GM23338 (cell line): ENCODE results near the gene ZEB1. TPM values are rescaled to one million over a fixed set of nuclear protein-coding genes. Genes with fewer than 3 reads are reported as not detected.

Experiments used
- ATAC-seq: fragments of 200-7000 bp; cut with Tn5 transposase; 3 replicates; pipeline ENCODE4 v1.9.1; 2020
- DNase-seq: peaks from one replicate; pipeline ENCODE4 v3.0.0-alpha.2; 2015; ENCODE audit warnings: low spot score
- H2AFZ ChIP-seq: fragments of 200-600 bp; sonication (generic); 2 replicates; pipeline ENCODE4 v1.8.0; 2016; ENCODE audit warnings: antibody characterized with exemption, mild to moderate bottlenecking, moderate library complexity
- H3F3A ChIP-seq: fragments of 200-600 bp; sonication (generic); replicated peaks from 2 replicates; pipeline ENCODE4 v1.8.0; 2017; ENCODE audit warnings: antibody characterized with exemption, mixed run types, low read depth
- H3K27ac ChIP-seq: fragments of 200-600 bp; sonication (generic); 2 replicates; pipeline ENCODE4 v1.6.1; 2016; ENCODE audit warnings: low read depth
- H3K27me3 ChIP-seq: fragments of 200-600 bp; sonication (generic); 2 replicates; pipeline ENCODE4 v1.8.0; 2016; ENCODE audit warnings: mild to moderate bottlenecking, mixed run types, moderate library complexity; ENCODE audit not compliant: insufficient read depth
- H3K36me3 ChIP-seq: fragments of 200-600 bp; sonication (generic); 2 replicates; pipeline ENCODE4 v1.8.0; 2016; ENCODE audit warnings: mild to moderate bottlenecking; ENCODE audit not compliant: insufficient read depth
- H3K4me1 ChIP-seq: fragments of 200-600 bp; sonication (generic); 2 replicates; pipeline ENCODE4 v1.8.0; 2016; ENCODE audit warnings: mild to moderate bottlenecking, moderate library complexity; ENCODE audit not compliant: insufficient read depth
- H3K4me2 ChIP-seq: fragments of 200-600 bp; sonication (generic); 2 replicates; pipeline ENCODE4 v1.7.1; 2017; ENCODE audit warnings: mixed run types
- H3K4me3 ChIP-seq: fragments of 200-600 bp; sonication (generic); 2 replicates; pipeline ENCODE4 v1.6.1; 2016; ENCODE audit warnings: mixed run types
- H3K79me2 ChIP-seq: fragments of 200-600 bp; sonication (generic); replicated peaks from 2 replicates; pipeline ENCODE4 v1.8.0; 2017; ENCODE audit warnings: mild to moderate bottlenecking; ENCODE audit not compliant: insufficient read depth
- H3K9me2 ChIP-seq: fragments of 200-600 bp; sonication (generic); 2 replicates; pipeline ENCODE4 v1.8.0; 2017; ENCODE audit not compliant: insufficient read depth
- H4K20me1 ChIP-seq: fragments of 200-600 bp; sonication (generic); replicated peaks from 2 replicates; pipeline ENCODE4 v1.8.0; 2017; ENCODE audit warnings: mild to moderate bottlenecking; ENCODE audit not compliant: insufficient read depth
- H3K27ac Mint-ChIP-seq: 2 replicates; pipeline ENCODE4 v1.8.0; 2020; ENCODE audit warnings: inconsistent platforms, mild to moderate bottlenecking, moderate library complexity, mixed read lengths
- H3K27me3 Mint-ChIP-seq: 3 replicates; pipeline ENCODE4 v1.8.0; 2022; ENCODE audit warnings: low read depth, mild to moderate bottlenecking, moderate library complexity, mixed read lengths, inconsistent platforms; ENCODE audit not compliant: insufficient read depth, poor library complexity
- H3K36me3 Mint-ChIP-seq: 3 replicates; pipeline ENCODE4 v1.8.0; 2021; ENCODE audit warnings: low read depth, mild to moderate bottlenecking, inconsistent platforms, moderate library complexity, mixed read lengths
- H3K4me1 Mint-ChIP-seq: 3 replicates; pipeline ENCODE4 v1.8.0; 2020; ENCODE audit warnings: mild to moderate bottlenecking, inconsistent platforms, mixed read lengths
- H3K4me3 Mint-ChIP-seq: 3 replicates; pipeline ENCODE4 v1.8.0; 2021; ENCODE audit warnings: moderate library complexity, mild to moderate bottlenecking, inconsistent platforms, mixed read lengths
- H3K9me3 Mint-ChIP-seq: 3 replicates; pipeline ENCODE4 v1.8.0; 2020; ENCODE audit warnings: moderate library complexity, mild to moderate bottlenecking, inconsistent platforms, mixed read lengths
- CREB1 ChIP-seq: fragments of 250-450 bp; sonication (Bioruptor Pico); IDR thresholded peaks from 2 replicates; pipeline ENCODE4 v1.5.0; 2020; ENCODE audit warnings: low read depth, mild to moderate bottlenecking, moderate library complexity
- EZH2 ChIP-seq: fragments of 200-600 bp; sonication (generic); IDR thresholded peaks from one replicate; pipeline ENCODE4 v1.8.0; 2017; ENCODE audit warnings: antibody characterized with exemption, mild to moderate bottlenecking, low read depth; ENCODE audit not compliant: unreplicated experiment
- NANOG ChIP-seq: IDR thresholded peaks from 2 replicates; pipeline ENCODE4 v1.6.1; 2016; ENCODE audit warnings: antibody characterized with exemption, borderline replicate concordance
- POLR2AphosphoS5 ChIP-seq: IDR thresholded peaks from 2 replicates; pipeline ENCODE4 v1.6.1; 2016; ENCODE audit warnings: antibody characterized with exemption, low read depth
- STAT1 ChIP-seq: IDR thresholded peaks from one replicate; pipeline ENCODE4 v1.6.1; 2016; ENCODE audit warnings: antibody characterized with exemption; ENCODE audit not compliant: unreplicated experiment
- ZNF114 ChIP-seq: fragments of 250-450 bp; sonication (Bioruptor Pico); IDR thresholded peaks from 2 replicates; pipeline ENCODE4 v1.5.0; 2020; ENCODE audit warnings: mild to moderate bottlenecking, moderate library complexity
- ZNF331 ChIP-seq: fragments of 250-450 bp; sonication (Bioruptor Pico); IDR thresholded peaks from 2 replicates; pipeline ENCODE4 v1.5.0; 2020; ENCODE audit warnings: low read depth, mild to moderate bottlenecking, moderate library complexity
- polyA plus RNA-seq: library from polyadenylated mRNA; unstranded; fragments of >200 nt; fragmentation: Nextera tagmentation; extraction: Ambion mirVana; gene quantifications from 2 replicates; pipeline ENCODE4 v1.2.1, GENCODE V29; 2016
- total RNA-seq: library from RNA; depleted of rRNA; stranded (reverse); fragments of >200 nt; shearing (Covaris generic); gene quantifications from 2 replicates; pipeline ENCODE4 v1.2.3, GENCODE V29; 2014
- TF ChIP-seq, protein P1 (sequence below), 2 experiments: fragments of 200-600 bp in 1 of 2; sonication (generic) in 1 of 2; conservative IDR thresholded peaks; 2 replicates each; pipeline versions ENCODE4 v1.5.1 to v1.6.1; 2016 to 2017; ENCODE audit warnings: antibody characterized with exemption in 2 of 2, low read depth in 2 of 2, mild to moderate bottlenecking in 2 of 2, moderate library complexity in 1 of 2
- TF ChIP-seq, protein P2 (sequence below): IDR thresholded peaks from 2 replicates; pipeline ENCODE4 v1.6.1; 2016; ENCODE audit warnings: antibody characterized with exemption
- TF ChIP-seq, protein P3 (sequence below): IDR thresholded peaks from one replicate; pipeline ENCODE4 v1.6.1; 2018; ENCODE audit warnings: antibody characterized with exemption; ENCODE audit not compliant: unreplicated experiment

ZEB1 gene
- total and polyA plus RNA-seq, 2 experiments from 2014 or later = 0.16 to 0.45 TPM

DNA sequence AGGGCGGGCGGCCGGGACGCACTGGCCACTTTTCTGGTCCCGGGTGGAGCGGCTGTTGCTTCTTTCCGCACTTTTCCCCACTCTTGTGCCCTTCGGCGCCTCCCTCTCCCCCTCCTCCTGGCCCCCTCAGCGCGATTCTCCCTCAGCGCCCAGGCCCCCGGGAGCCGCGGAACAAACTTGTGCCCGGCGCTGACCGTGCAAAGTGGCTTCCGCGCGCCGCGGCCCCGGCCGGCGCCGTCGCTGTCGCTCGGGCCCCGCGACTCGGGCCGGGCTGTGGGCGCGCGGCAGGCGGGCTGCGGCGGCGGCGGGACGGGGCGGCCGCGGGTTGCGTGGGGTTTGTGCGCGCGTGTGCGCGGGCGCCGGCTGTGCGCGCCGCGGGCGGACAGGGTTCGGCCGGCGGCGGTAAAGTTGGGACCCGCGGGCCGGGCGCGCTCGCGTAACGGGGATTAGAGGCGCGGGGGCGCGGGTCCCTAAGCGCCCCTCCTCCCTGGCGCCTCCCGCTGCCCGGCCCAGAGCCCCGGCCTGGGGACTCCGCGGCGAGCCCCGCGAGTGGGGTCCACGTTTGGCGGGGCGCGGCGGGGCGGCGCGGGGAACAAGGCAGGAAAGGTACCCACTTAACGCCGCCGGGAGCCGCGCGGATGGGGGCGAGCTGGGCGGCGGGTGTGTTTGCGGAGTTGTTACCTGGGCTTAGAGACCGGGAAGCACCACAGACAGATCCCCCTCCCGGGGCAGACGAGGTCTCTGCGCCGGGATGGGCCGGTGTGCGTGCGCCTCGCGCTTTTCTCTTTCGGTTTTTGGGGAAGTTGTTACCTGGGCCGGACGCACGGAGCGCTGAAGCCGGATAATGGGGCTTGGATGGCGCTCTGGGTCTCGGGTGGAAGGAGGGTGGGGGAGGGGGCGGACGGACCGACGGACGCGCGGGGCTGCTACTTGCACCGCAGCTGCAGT lies 860 bp downstream of the ZEB1 start:
- no peak for TF ChIP-seq ZNF331 (CRISPR knock-in tag)
- TF ChIP-seq NANOG = no peak
- TF ChIP-seq STAT1 = no peak
- no peak for TF ChIP-seq POLR2AphosphoS5
- peak; percentile 33 for TF ChIP-seq EZH2
- Histone ChIP-seq H3K36me3 (no peaks in the 10 kb centered on the region), H3K4me3 (peak overlapping the region; percentile 84), H3K9me2 (no peaks in the 10 kb centered on the region), H3K27ac (no peak overlapping the region), H2AFZ (peak overlapping the region; percentile 78; the same call in 1 of the 2 replicates), H4K20me1 (no peaks in the 10 kb centered on the region), H3K27me3 (peaks cover 79% of the 10 kb centered on the region), H3K4me1 (peaks cover 12% of the 10 kb centered on the region), H3K4me2 (peak overlapping the region; percentile 91), H3F3A (no peaks in the 10 kb centered on the region), H3K79me2 (no peaks in the 10 kb centered on the region)
- H3K36me3 Mint-ChIP-seq = no peaks in the 10 kb centered on the region
- H3K9me3 Mint-ChIP-seq = no peaks in the 10 kb centered on the region
- peaks cover 20% of the 10 kb centered on the region for H3K4me1 Mint-ChIP-seq
- no peak overlapping the region for H3K27ac Mint-ChIP-seq
- peaks cover 41% of the 10 kb centered on the region for H3K27me3 Mint-ChIP-seq
- ATAC-seq (peak; percentile 58), DNase-seq (peak; percentile 72)
- peak overlapping the region; percentile 78 for H3K4me3 Mint-ChIP-seq

DNA sequence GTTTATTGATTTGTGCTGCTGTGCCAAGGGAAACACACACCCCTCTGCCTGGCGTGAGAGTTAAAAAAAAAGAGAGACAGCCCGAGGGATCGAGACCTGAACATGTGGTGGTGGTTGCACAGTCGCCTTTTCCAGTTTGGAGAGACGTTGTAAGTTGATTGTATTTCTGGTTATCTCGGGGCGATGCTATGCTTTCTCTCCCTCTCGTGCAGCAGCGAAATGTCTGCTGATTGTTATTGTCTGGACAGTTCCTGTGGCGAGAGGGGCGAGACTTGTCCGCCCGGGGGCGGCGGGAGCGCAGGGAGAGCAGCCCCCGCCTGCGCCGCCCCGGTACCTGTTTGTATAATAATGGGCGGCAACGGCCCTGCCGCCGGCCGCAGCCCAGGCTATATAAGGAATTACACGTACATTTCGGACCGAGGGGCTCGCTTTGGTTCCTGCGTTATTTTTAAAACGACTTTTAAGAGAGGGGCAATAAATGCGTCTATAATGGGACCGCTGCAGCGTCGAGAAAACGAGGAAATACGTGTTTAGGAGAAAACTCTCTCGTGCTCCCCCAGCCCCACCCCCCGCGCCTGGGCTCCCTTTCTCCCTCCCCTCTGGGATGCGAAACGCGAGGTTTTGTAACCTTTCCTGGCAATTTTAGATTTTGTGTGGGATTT lies 1.7 kb downstream of the ZEB1 start:
- Histone ChIP-seq H3K9me2 (no peaks in the 10 kb centered on the region), H3F3A (no peaks in the 10 kb centered on the region), H3K27me3 (peaks cover 83% of the 10 kb centered on the region), H3K36me3 (no peaks in the 10 kb centered on the region), H3K4me1 (peaks cover 12% of the 10 kb centered on the region), H4K20me1 (no peaks in the 10 kb centered on the region), H2AFZ (peak overlapping the region; percentile 78), H3K4me3 (peak overlapping the region; percentile 61), H3K79me2 (no peaks in the 10 kb centered on the region), H3K27ac (no peak overlapping the region), H3K4me2 (peak overlapping the region; percentile 91)
- H3K4me1 Mint-ChIP-seq = peaks cover 20% of the 10 kb centered on the region
- no peaks in the 10 kb centered on the region for H3K9me3 Mint-ChIP-seq
- peak overlapping the region; percentile 78 for H3K4me3 Mint-ChIP-seq
- no peak overlapping the region for H3K27ac Mint-ChIP-seq
- peaks cover 41% of the 10 kb centered on the region for H3K27me3 Mint-ChIP-seq
- no peaks in the 10 kb centered on the region for H3K36me3 Mint-ChIP-seq
- peak; percentile 24 for ATAC-seq
- TF ChIP-seq EZH2 (peak; percentile 23), ZNF331 (CRISPR knock-in tag) (no peak), ZNF114 (CRISPR knock-in tag) (no peak), NANOG (no peak), CREB1 (CRISPR knock-in tag) (no peak)
- TF ChIP-seq, protein P1, sequence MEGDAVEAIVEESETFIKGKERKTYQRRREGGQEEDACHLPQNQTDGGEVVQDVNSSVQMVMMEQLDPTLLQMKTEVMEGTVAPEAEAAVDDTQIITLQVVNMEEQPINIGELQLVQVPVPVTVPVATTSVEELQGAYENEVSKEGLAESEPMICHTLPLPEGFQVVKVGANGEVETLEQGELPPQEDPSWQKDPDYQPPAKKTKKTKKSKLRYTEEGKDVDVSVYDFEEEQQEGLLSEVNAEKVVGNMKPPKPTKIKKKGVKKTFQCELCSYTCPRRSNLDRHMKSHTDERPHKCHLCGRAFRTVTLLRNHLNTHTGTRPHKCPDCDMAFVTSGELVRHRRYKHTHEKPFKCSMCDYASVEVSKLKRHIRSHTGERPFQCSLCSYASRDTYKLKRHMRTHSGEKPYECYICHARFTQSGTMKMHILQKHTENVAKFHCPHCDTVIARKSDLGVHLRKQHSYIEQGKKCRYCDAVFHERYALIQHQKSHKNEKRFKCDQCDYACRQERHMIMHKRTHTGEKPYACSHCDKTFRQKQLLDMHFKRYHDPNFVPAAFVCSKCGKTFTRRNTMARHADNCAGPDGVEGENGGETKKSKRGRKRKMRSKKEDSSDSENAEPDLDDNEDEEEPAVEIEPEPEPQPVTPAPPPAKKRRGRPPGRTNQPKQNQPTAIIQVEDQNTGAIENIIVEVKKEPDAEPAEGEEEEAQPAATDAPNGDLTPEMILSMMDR (conservative IDR thresholded peaks at IDR 0.05; ENCODE audit: low read depth in 2 of 2) = no peak
- TF ChIP-seq, protein P2, sequence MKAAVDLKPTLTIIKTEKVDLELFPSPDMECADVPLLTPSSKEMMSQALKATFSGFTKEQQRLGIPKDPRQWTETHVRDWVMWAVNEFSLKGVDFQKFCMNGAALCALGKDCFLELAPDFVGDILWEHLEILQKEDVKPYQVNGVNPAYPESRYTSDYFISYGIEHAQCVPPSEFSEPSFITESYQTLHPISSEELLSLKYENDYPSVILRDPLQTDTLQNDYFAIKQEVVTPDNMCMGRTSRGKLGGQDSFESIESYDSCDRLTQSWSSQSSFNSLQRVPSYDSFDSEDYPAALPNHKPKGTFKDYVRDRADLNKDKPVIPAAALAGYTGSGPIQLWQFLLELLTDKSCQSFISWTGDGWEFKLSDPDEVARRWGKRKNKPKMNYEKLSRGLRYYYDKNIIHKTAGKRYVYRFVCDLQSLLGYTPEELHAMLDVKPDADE = no peak
- TF ChIP-seq, protein P3, sequence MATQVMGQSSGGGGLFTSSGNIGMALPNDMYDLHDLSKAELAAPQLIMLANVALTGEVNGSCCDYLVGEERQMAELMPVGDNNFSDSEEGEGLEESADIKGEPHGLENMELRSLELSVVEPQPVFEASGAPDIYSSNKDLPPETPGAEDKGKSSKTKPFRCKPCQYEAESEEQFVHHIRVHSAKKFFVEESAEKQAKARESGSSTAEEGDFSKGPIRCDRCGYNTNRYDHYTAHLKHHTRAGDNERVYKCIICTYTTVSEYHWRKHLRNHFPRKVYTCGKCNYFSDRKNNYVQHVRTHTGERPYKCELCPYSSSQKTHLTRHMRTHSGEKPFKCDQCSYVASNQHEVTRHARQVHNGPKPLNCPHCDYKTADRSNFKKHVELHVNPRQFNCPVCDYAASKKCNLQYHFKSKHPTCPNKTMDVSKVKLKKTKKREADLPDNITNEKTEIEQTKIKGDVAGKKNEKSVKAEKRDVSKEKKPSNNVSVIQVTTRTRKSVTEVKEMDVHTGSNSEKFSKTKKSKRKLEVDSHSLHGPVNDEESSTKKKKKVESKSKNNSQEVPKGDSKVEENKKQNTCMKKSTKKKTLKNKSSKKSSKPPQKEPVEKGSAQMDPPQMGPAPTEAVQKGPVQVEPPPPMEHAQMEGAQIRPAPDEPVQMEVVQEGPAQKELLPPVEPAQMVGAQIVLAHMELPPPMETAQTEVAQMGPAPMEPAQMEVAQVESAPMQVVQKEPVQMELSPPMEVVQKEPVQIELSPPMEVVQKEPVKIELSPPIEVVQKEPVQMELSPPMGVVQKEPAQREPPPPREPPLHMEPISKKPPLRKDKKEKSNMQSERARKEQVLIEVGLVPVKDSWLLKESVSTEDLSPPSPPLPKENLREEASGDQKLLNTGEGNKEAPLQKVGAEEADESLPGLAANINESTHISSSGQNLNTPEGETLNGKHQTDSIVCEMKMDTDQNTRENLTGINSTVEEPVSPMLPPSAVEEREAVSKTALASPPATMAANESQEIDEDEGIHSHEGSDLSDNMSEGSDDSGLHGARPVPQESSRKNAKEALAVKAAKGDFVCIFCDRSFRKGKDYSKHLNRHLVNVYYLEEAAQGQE = no peak
- peak; percentile 58 for DNase-seq
